DOHH2 (cell line): ENCODE results near the gene ATP4A.

Source experiments
- H3F3A ChIP-seq: fragments of 200-600 bp; sonication (generic), shearing (Covaris generic); 2 replicates; pipeline ENCODE4 v1.6.0; 2016; ENCODE audit warnings: antibody characterized with exemption, mild to moderate bottlenecking; ENCODE audit not compliant: control insufficient read depth, insufficient read depth
- H3K27ac ChIP-seq: fragments of 200-600 bp; sonication (generic); 2 replicates; pipeline ENCODE4 v1.5.1; 2014; ENCODE audit warnings: low read depth, mild to moderate bottlenecking, low read length, moderate library complexity
- H3K27me3 ChIP-seq: fragments of 200-600 bp; sonication (generic); 2 replicates; pipeline ENCODE4 v1.6.1; 2014; ENCODE audit warnings: mild to moderate bottlenecking, low read length, mixed read lengths; ENCODE audit not compliant: control insufficient read depth
- H3K36me3 ChIP-seq: fragments of 200-600 bp; sonication (generic); 2 replicates; pipeline ENCODE4 v1.6.1; 2014; ENCODE audit warnings: mild to moderate bottlenecking, low read length, moderate library complexity, mixed read lengths; ENCODE audit not compliant: control insufficient read depth
- H3K4me1 ChIP-seq: fragments of 200-600 bp; sonication (generic); 2 replicates; pipeline ENCODE4 v1.6.1; 2014; ENCODE audit warnings: mild to moderate bottlenecking, low read length, mixed read lengths; ENCODE audit not compliant: control insufficient read depth
- H3K4me2 ChIP-seq: fragments of 200-600 bp; sonication (generic); 2 replicates; pipeline ENCODE4 v1.6.0; 2014; ENCODE audit warnings: mild to moderate bottlenecking, low read length, moderate library complexity
- H3K4me3 ChIP-seq: fragments of 200-600 bp; sonication (generic); 2 replicates; pipeline ENCODE4 v1.5.1; 2014; ENCODE audit warnings: mild to moderate bottlenecking, low read length, mixed read lengths
- H3K79me2 ChIP-seq: fragments of 200-600 bp; sonication (generic); 2 replicates; pipeline ENCODE4 v1.6.1; 2014; ENCODE audit warnings: mild to moderate bottlenecking, low read length, mixed read lengths; ENCODE audit not compliant: control insufficient read depth
- H3K9me2 ChIP-seq: fragments of 200-600 bp; sonication (generic); replicated peaks from 2 replicates; pipeline ENCODE4 v1.6.1; 2014; ENCODE audit warnings: mild to moderate bottlenecking, low read length, mixed read lengths; ENCODE audit not compliant: control insufficient read depth
- H3K9me3 ChIP-seq: fragments of 200-600 bp; sonication (generic); 2 replicates; pipeline ENCODE4 v1.6.1; 2014; ENCODE audit warnings: antibody characterized with exemption, low read length, mixed read lengths; ENCODE audit not compliant: control insufficient read depth, insufficient read depth
- H4K20me1 ChIP-seq: fragments of 200-600 bp; sonication (generic); 2 replicates; pipeline ENCODE4 v1.6.0; 2014; ENCODE audit warnings: low read depth, mild to moderate bottlenecking, antibody characterized with exemption, low read length, moderate library complexity; ENCODE audit not compliant: control insufficient read depth, insufficient read depth
- CTCF ChIP-seq: fragments of 200-600 bp; sonication (generic); IDR thresholded peaks from one replicate; pipeline ENCODE4 v1.5.1; 2014; ENCODE audit warnings: antibody characterized with exemption, mild to moderate bottlenecking, low read depth, low read length; ENCODE audit not compliant: poor library complexity, severe bottlenecking
- EZH2phosphoT487 ChIP-seq: fragments of 200-600 bp; sonication (generic); IDR thresholded peaks from 2 replicates; pipeline ENCODE4 v1.6.1; 2017; ENCODE audit warnings: borderline replicate concordance, mild to moderate bottlenecking, antibody characterized with exemption, low read length, moderate library complexity, mixed read lengths

Gene ATP4A

GRCh38 chr19:35509861-35510625 is 53.4 kb downstream of the ATP4A start:
- H3K27me3 ChIP-seq = peaks cover 40% of the 10 kb centered on the region
- TF ChIP-seq CTCF = peak; percentile 96
- TF ChIP-seq EZH2phosphoT487 = peak; percentile 74; the same call in 1 of the 2 replicates
- peak overlapping the region; percentile 45 for H3K27ac ChIP-seq
- H4K20me1 ChIP-seq = no peaks in the 10 kb centered on the region
- peak overlapping the region; percentile 75 for H3K4me3 ChIP-seq
- peaks cover 32% of the 10 kb centered on the region for H3K4me1 ChIP-seq
- no peaks in the 10 kb centered on the region for H3K36me3 ChIP-seq
- H3F3A ChIP-seq = no peaks in the 10 kb centered on the region
- peak overlapping the region; percentile 54 for H3K4me2 ChIP-seq
- H3K9me2 ChIP-seq = no peaks in the 10 kb centered on the region
- peaks cover 10% of the 10 kb centered on the region for H3K79me2 ChIP-seq
- no peaks in the 10 kb centered on the region for H3K9me3 ChIP-seq

GRCh38 chr19:35509018-35509652 is 54.3 kb downstream of the ATP4A start:
- Histone ChIP-seq H4K20me1 (no peaks in the 10 kb centered on the region), H3K4me2 (peak overlapping the region; percentile 54), H3K27ac (peak overlapping the region; percentile 45), H3K79me2 (peaks cover 10% of the 10 kb centered on the region), H3K9me2 (no peaks in the 10 kb centered on the region), H3K4me3 (peak overlapping the region; percentile 75), H3K36me3 (no peaks in the 10 kb centered on the region), H3K27me3 (peaks cover 38% of the 10 kb centered on the region), H3K9me3 (no peaks in the 10 kb centered on the region), H3K4me1 (peaks cover 38% of the 10 kb centered on the region), H3F3A (no peaks in the 10 kb centered on the region)
- TF ChIP-seq EZH2phosphoT487 (0 out of 2 replicates have a peak, but pooled peaks have one; percentile 19), CTCF (no peak)

GRCh38 chr19:35508129-35508528 is 55.3 kb downstream of the ATP4A start:
- Histone ChIP-seq H3F3A (no peaks in the 10 kb centered on the region), H3K4me1 (peaks cover 44% of the 10 kb centered on the region), H3K27ac (no peak overlapping the region), H3K27me3 (peaks cover 36% of the 10 kb centered on the region), H3K36me3 (no peaks in the 10 kb centered on the region), H3K79me2 (peaks cover 10% of the 10 kb centered on the region), H4K20me1 (no peaks in the 10 kb centered on the region), H3K9me2 (no peaks in the 10 kb centered on the region), H3K9me3 (no peaks in the 10 kb centered on the region), H3K4me3 (peak overlapping the region; percentile 75), H3K4me2 (peak overlapping the region; percentile 54)
- TF ChIP-seq EZH2phosphoT487 (no peak; the same call in 1 of the 2 replicates), CTCF (no peak)
